Measurements from ENCODE around the gene ANKRD34B. TPM values are rescaled to one million over a fixed set of nuclear protein-coding genes. Genes with fewer than 3 reads are reported as not detected.

The ANKRD34B gene
- total and polyA plus RNA-seq, 7 experiments from 2014 or later: 0.22 TPM; not detected in 6

GRCh38 chr5:80576383-80576782 is 6.3 kb upstream of the ANKRD34B start:
- Mint-ChIP-seq H3K4me3 (no peak overlapping the region), H3K27ac (no peak overlapping the region), H3K36me3 (peaks cover 0 to 5% (median 0%) of the 10 kb centered on the region in 5 donors), H3K4me1 (peaks cover 0 to 6% (median 0%) of the 10 kb centered on the region in 7 donors), H3K9me3 (peaks cover 0 to 4% (median 0%) of the 10 kb centered on the region in 11 donors), H3K27me3 (peaks cover 36 to 61% (median 49%) of the 10 kb centered on the region in 5 donors)
- ChIA-PET CTCF (interaction anchor here (0.6 kb wide), 1 partner anchor 163 kb away, joined by 3 read pairs; no protein-coding TSS in a partner anchor), POLR2A (no interaction called here)
- no peak for DNase-seq
- H3K4me1 ChIP-seq (ENCODE audit: control insufficient read depth in 2 of 2, insufficient read depth in 2 of 2, low read length in 2 of 2): no peaks in the 10 kb centered on the region
- no peak for ATAC-seq
- peaks cover under 1 to 4% of the 10 kb centered on the region in 2 donors for H3K27me3 ChIP-seq (ENCODE audit: control insufficient read depth in 2 of 2, insufficient read depth in 2 of 2, low read length in 2 of 2)
- intact Hi-C loops (cut with micrococcal nuclease): no loop called here
- H3K36me3 ChIP-seq (ENCODE audit: control insufficient read depth in 2 of 3, insufficient read depth in 3 of 3, low read length in 3 of 3): no peaks in the 10 kb centered on the region
- no peak overlapping the region for H3K4me3 ChIP-seq (ENCODE audit: low read length)
- H3K27ac ChIP-seq (ENCODE audit: low read depth, low read length): no peak overlapping the region
- no peaks in the 10 kb centered on the region for H3K9me3 ChIP-seq (ENCODE audit: control insufficient read depth in 2 of 3, low read length in 3 of 3)

GRCh38 chr5:80573062-80573461 is 3.0 kb upstream of the ANKRD34B start:
- H3K27me3 Mint-ChIP-seq: peaks cover 51 to 78% (median 65%) of the 10 kb centered on the region in 5 donors
- no peak overlapping the region for H3K4me3 ChIP-seq (ENCODE audit: low read length)

DNA sequence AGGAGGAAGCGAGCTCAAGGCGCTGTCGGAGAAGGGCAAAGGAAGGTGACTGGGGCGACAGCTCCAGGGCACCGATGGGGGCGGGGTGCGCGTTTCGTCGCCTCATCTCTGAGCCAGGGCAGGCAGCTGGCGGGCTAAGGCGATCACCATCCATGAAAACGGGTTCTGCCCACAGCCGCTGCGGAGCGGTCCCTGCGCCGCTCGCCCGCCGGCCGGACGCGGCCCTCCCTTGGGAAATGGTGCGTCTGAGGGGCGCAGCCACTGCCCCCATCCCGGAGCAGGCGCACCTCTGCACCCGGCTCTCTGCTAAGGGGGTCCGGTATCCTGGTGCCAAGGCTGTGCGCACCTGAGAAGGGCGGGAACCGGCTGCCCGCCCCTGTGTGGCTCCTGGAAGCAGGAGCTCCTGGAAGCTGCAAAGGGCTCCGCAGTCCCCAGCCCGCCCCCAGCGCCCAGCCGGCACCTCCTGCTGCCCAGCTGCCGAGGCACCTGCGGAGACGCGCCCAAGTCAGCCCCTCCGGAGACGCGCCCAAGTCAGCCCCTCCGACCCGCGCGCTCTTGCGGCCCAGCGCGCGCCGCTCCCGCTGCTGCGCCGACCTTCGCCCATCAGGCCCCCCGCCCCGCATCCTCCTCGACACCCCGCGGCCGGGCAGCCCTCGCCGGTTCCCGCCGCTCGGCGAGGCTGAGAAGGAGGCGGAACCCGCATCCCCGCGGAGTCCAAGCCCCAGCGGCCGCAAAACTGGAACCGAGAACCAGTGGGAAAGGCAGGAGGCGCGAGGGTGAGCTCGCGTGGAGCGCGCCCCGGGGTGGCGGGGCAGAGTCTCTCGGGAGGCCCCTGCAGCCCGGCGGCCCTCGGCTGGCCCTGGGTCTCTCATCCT is 757 bp downstream of the ANKRD34B start:
- peaks cover 0 to 16% (median 8%) of the 10 kb centered on the region in 7 donors for H3K4me1 Mint-ChIP-seq
- POLR2A ChIA-PET: no interaction called here
- peaks cover 62 to 75% (median 70%) of the 10 kb centered on the region in 5 donors for H3K27me3 Mint-ChIP-seq
- peaks cover 0 to 5% (median 0%) of the 10 kb centered on the region in 5 donors for H3K36me3 Mint-ChIP-seq
- CTCF ChIA-PET: interaction anchor here (0.6 kb wide), 1 partner anchor 156 kb away, joined by 6 read pairs; no protein-coding TSS in a partner anchor
- Histone ChIP-seq H3K27me3 (ENCODE audit: control insufficient read depth in 2 of 2, insufficient read depth in 2 of 2, low read length in 2 of 2) (peaks cover 3 to 12% of the 10 kb centered on the region in 2 donors), H3K4me3 (ENCODE audit: low read length) (no peak overlapping the region), H3K4me1 (ENCODE audit: control insufficient read depth in 2 of 2, insufficient read depth in 2 of 2, low read length in 2 of 2) (no peaks in the 10 kb centered on the region), H3K9me3 (ENCODE audit: control insufficient read depth in 2 of 3, low read length in 3 of 3) (no peaks in the 10 kb centered on the region), H3K36me3 (ENCODE audit: control insufficient read depth in 2 of 3, insufficient read depth in 3 of 3, low read length in 3 of 3) (no peaks in the 10 kb centered on the region), H3K27ac (ENCODE audit: low read depth, low read length) (no peak overlapping the region)
- intact Hi-C loops (cut with micrococcal nuclease): no loop called here
- peaks cover 0 to 3% (median 0%) of the 10 kb centered on the region in 11 donors for H3K9me3 Mint-ChIP-seq
- ATAC-seq (peak; percentile 20), DNase-seq (no peak)
- H3K4me3 Mint-ChIP-seq: peak overlapping the region in 4 of 10 donors; percentile 17 to 88 (median 52)
- no peak overlapping the region for H3K27ac Mint-ChIP-seq

More at GRCh38 chr5:80573062-80573461, 3.0 kb upstream of the ANKRD34B start:
- DNase-seq: no peak
- ChIA-PET CTCF (no interaction called here), POLR2A (no interaction called here)
- Mint-ChIP-seq H3K4me1 (peaks cover 0 to 16% (median 8%) of the 10 kb centered on the region in 7 donors), H3K9me3 (peaks cover 0 to 4% (median 0%) of the 10 kb centered on the region in 11 donors), H3K4me3 (no peak overlapping the region), H3K36me3 (peaks cover 0 to 5% (median 0%) of the 10 kb centered on the region in 5 donors), H3K27ac (no peak overlapping the region)
- H3K4me1 ChIP-seq (ENCODE audit: control insufficient read depth in 2 of 2, insufficient read depth in 2 of 2, low read length in 2 of 2): no peaks in the 10 kb centered on the region
- ATAC-seq: no peak
- H3K27ac ChIP-seq (ENCODE audit: low read depth, low read length): no peak overlapping the region
- peaks cover 3 to 12% of the 10 kb centered on the region in 2 donors for H3K27me3 ChIP-seq (ENCODE audit: control insufficient read depth in 2 of 2, insufficient read depth in 2 of 2, low read length in 2 of 2)
- H3K9me3 ChIP-seq (ENCODE audit: control insufficient read depth in 2 of 3, low read length in 3 of 3): no peaks in the 10 kb centered on the region
- no peaks in the 10 kb centered on the region for H3K36me3 ChIP-seq (ENCODE audit: control insufficient read depth in 2 of 3, insufficient read depth in 3 of 3, low read length in 3 of 3)
- intact Hi-C loops (cut with micrococcal nuclease): no loop called here

- Mint-ChIP-seq H3K27ac (no peak overlapping the region), H3K9me3 (peaks cover 0 to 2% (median 0%) of the 10 kb centered on the region in 11 donors), H3K27me3 (peaks cover 58 to 71% (median 65%) of the 10 kb centered on the region in 5 donors), H3K4me3 (peak overlapping the region in 4 of 10 donors; percentile 21 to 61 (median 49)), H3K36me3 (peaks cover 0 to 5% (median 0%) of the 10 kb centered on the region in 5 donors), H3K4me1 (peaks cover 0 to 16% (median 8%) of the 10 kb centered on the region in 7 donors)
- Histone ChIP-seq H3K4me1 (ENCODE audit: control insufficient read depth in 2 of 2, insufficient read depth in 2 of 2, low read length in 2 of 2) (no peaks in the 10 kb centered on the region), H3K9me3 (ENCODE audit: control insufficient read depth in 2 of 3, low read length in 3 of 3) (no peaks in the 10 kb centered on the region), H3K36me3 (ENCODE audit: control insufficient read depth in 2 of 3, insufficient read depth in 3 of 3, low read length in 3 of 3) (no peaks in the 10 kb centered on the region), H3K4me3 (ENCODE audit: low read length) (no peak overlapping the region), H3K27ac (ENCODE audit: low read depth, low read length) (no peak overlapping the region), H3K27me3 (ENCODE audit: control insufficient read depth in 2 of 2, insufficient read depth in 2 of 2, low read length in 2 of 2) (peaks cover 3 to 12% of the 10 kb centered on the region in 2 donors)
- intact Hi-C loops (cut with micrococcal nuclease): no loop called here
- CTCF ChIA-PET: no interaction called here
- ATAC-seq: no peak
- DNase-seq: no peak
- POLR2A ChIA-PET: no interaction called here
These were observed 1.8 kb downstream of the ANKRD34B start for GRCh38 chr5:80568251-80568650.

DNA sequence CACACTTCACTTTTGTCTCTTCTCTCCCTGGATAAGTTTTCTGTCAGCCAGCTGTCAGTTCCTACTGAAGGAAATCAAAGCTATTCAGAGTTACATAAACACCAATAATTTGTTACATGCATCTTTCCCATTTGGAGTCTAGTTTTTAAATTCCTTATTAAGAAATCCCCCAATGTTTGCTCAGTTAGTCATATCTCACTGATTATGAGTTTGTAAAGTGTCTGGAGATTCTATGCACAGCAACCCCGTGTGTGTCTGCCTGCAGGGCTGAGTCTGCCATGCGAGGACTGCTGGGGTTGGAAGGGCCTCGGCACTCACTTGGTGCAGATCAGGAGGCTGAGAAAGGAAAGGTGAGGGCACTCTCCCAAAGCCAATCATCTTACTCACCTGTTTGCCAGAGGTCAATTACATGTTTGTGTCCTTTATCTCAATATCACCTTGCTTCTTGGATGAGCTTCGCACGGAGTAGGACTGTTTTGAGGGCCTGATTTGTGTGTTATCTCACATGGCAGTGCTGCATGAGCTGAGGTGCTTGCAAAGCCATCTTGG is 3.3 kb downstream of the ANKRD34B start:
- no peaks in the 10 kb centered on the region for H3K4me1 ChIP-seq (ENCODE audit: control insufficient read depth in 2 of 2, insufficient read depth in 2 of 2, low read length in 2 of 2)
- H3K9me3 ChIP-seq (ENCODE audit: control insufficient read depth in 2 of 3, low read length in 3 of 3): no peaks in the 10 kb centered on the region
- ATAC-seq (no peak), DNase-seq (no peak)
- Mint-ChIP-seq H3K9me3 (no peaks in the 10 kb centered on the region), H3K4me3 (no peak overlapping the region), H3K27ac (no peak overlapping the region), H3K36me3 (no peaks in the 10 kb centered on the region), H3K27me3 (peaks cover 50 to 66% (median 52%) of the 10 kb centered on the region in 5 donors), H3K4me1 (peaks cover 0 to 16% (median 8%) of the 10 kb centered on the region in 7 donors)
- peaks cover 3 to 8% of the 10 kb centered on the region in 2 donors for H3K27me3 ChIP-seq (ENCODE audit: control insufficient read depth in 2 of 2, insufficient read depth in 2 of 2, low read length in 2 of 2)
- H3K36me3 ChIP-seq (ENCODE audit: control insufficient read depth in 2 of 3, insufficient read depth in 3 of 3, low read length in 3 of 3): no peaks in the 10 kb centered on the region
- H3K27ac ChIP-seq (ENCODE audit: low read depth, low read length): no peak overlapping the region
- ChIA-PET CTCF (no interaction called here), POLR2A (no interaction called here)
- no peak overlapping the region for H3K4me3 ChIP-seq (ENCODE audit: low read length)
- intact Hi-C loops (cut with micrococcal nuclease): no loop called here

DNA sequence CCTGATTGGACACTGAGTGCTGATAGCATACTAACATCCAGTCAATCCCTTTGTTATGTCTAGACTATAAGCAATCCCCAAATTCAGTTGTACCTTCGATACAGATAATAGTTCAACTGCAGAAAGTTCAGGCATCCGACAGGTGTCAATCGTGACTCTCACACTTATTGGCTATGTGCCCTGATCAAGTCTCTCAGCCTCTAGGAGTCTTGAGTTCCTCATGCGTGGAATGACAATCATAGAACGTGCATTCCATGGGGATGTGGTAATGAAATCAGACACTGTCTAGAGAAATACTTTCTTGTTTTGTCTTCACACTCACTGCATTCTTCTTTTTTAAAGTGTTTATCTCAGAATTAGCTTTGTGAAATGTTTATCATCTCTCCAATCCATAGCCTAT is 4.8 kb downstream of the ANKRD34B start:
- no peak for ATAC-seq
- Mint-ChIP-seq H3K4me1 (peaks cover 0 to 8% (median 0%) of the 10 kb centered on the region in 7 donors), H3K27ac (no peak overlapping the region)

More for the DNA sequence above, 4.8 kb downstream of the ANKRD34B start:
- DNase-seq: no peak
- Histone ChIP-seq H3K36me3 (ENCODE audit: control insufficient read depth in 2 of 3, insufficient read depth in 3 of 3, low read length in 3 of 3) (no peaks in the 10 kb centered on the region), H3K27me3 (ENCODE audit: control insufficient read depth in 2 of 2, insufficient read depth in 2 of 2, low read length in 2 of 2) (peaks cover 0 to 5% of the 10 kb centered on the region in 2 donors), H3K4me1 (ENCODE audit: control insufficient read depth in 2 of 2, insufficient read depth in 2 of 2, low read length in 2 of 2) (no peaks in the 10 kb centered on the region), H3K9me3 (ENCODE audit: control insufficient read depth in 2 of 3, low read length in 3 of 3) (no peaks in the 10 kb centered on the region), H3K4me3 (ENCODE audit: low read length) (no peak overlapping the region), H3K27ac (ENCODE audit: low read depth, low read length) (no peak overlapping the region)
- intact Hi-C loops (cut with micrococcal nuclease): no loop called here
- Mint-ChIP-seq H3K36me3 (no peaks in the 10 kb centered on the region), H3K4me3 (no peak overlapping the region), H3K9me3 (no peaks in the 10 kb centered on the region), H3K27me3 (peaks cover 35 to 61% (median 38%) of the 10 kb centered on the region in 5 donors)
- POLR2A ChIA-PET: no interaction called here
- CTCF ChIA-PET: interaction anchor here (0.6 kb wide), 1 partner anchor 1186 kb away, joined by 4 read pairs; the partner anchor contains the start of gene SSBP2
